Activated CD4-positive, alpha-beta T cell treated with anti-CD3 and anti-CD28 coated beads, Interleukin-2, amount 50 U/mL, for 4 hours (primary cell): Measurements from ENCODE around the gene PSENEN.

Experiments
- DNase-seq, 2 experiments: peaks; one replicate each; pipeline ENCODE4 v3.0.0-alpha.2; 2020

PSENEN gene, protein sequence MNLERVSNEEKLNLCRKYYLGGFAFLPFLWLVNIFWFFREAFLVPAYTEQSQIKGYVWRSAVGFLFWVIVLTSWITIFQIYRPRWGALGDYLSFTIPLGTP

DNA sequence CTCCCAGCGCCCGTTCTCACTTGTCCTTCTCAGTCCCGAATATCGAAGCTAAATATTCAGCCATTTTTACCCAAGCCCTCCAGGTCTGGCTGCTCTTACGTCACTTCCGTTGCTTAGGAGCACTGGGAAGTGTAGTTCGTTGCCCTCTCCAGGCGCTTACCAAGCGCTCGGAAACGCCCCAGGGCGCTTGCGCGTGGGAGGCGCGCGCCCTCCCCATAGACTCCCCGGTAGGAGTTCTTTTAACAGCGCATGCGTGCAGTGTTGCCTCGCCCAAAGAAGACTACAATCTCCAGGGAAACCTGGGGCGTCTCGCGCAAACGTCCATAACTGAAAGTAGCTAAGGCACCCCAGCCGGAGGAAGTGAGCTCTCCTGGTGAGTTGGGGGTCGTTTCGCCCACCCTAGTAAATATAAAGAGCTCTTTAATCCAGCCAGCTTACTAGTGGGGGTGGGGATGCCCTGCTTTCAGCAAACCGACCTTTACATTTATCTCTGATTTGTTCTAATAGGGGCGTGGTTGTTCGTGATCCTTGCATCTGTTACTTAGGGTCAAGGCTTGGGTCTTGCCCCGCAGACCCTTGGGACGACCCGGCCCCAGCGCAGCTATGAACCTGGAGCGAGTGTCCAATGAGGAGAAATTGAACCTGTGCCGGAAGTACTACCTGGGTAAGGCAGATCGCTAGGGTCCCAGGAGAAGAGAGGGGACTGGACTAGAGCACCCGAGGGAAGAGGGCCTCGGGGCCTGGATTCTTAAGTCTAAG lies at the start of gene PSENEN, which contains the start of gene U2AF1L4:
Gene PSENEN (plus strand): TSS at position 324 of the 759 bp plus-strand sequence. CDS start 280 bp downstream, at position 604.
Gene U2AF1L4 (minus strand): TSS at position 91 of the 759 bp plus-strand sequence. CDS start 27 bp downstream, at position 64.
- DNase-seq = peak; percentile 92 to 94

GRCh38 chr19:35695895-35696422 lies 49.5 kb upstream of the PSENEN start:
- DNase-seq = no peak

DNA sequence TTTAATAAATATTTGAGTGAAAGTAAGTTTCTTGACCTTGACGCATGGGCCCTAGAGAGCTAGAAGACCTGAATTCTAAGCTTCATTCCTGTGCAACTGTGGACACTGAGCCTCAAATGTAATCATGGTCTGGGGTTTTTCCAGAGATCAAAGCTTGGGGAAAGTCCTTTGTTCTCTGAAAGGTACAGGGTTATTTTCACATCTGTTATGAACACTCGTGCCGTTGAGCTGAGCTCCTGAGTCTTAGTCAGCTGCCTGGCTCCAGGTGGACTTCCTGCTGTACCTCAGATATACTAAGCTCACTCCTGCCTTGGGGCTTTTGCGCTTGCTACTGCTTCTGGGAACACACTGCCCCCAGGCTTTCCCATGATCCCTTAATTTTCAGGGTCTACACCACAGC lies 48.6 kb upstream of the PSENEN start:
- DNase-seq = no peak

DNA sequence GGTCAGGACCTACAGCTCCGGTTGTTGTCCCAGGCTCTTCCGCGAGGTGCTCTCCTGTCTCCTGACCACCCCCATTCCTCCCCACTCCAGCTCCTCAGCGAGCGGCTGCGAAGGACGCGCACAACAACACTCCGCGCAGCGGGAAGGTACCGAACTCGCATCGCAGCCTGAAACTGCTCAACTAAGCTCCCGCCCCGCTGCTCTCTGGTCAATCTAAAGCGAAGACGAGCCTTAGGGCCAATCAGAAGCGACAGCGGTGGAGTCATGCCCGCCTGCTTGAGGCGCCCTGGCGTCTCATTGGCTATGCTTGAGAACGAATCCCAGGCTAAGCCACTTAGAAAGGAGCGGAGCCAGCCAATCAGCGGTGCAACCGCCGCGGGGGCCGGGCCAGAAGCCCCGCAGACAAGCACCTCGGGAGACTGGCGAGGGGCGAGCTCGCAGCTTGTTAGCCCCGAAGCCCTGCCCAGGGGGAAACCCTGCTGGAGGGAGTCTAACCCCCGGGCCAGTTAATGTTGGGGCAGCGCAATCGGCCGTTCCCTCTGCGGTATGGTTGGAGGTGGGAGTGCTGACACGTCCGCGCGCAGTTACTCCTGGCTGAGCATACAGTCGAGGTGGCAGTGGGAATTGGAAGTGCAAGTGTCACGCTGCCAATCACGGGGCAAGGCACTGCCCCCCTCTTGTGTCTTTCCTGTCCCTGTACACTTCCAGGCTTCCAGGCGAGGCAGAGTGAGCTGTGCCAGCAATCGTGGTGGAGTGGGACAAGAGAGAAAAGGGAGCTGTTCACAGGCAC lies 43.0 kb upstream of the PSENEN start:
- DNase-seq = peak; percentile 89 to 91

DNA sequence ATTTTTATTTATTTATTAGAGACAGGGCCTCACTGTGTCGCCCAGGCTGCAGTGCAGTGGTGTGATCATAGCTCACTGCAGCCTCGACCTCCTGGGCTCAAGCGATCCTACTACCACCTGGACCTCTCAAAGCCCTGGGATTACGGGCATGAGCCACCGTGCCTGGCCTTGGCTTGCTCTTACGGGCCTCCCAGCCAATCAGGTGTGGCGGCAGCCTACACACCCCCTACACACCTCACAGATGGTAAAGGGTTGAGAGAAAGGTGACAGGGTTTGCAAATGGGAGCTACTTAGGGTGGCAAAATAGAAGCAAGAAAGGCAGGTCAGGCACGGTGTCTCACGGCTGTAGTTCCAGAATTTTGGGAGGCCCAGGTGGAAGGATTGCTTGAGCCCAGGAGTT lies 42.1 kb upstream of the PSENEN start:
- DNase-seq = no peak

DNA sequence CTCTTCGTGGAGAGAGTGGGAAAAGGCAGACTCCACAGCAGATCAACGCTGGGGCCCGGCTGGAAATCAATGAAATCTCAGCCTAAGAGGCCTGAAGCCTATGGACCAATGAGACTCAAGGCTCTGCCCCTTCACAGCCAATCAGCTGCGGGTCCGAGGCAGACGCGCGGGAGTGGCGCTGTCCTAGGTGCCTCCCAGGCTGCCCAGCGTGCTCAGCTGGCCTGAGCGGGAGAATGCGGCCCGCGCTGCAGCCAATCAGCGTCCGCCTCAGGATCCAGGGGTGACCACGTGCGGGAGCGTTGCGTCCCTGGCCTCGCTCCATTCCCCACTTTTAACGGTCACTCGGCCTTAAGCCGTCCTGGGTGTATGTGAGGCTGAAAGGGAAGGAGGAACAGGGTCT lies 41.2 kb upstream of the PSENEN start, which contains the start of gene ZBTB32:
Gene ZBTB32 (plus strand): TSS at position 341 of the 400 bp plus-strand sequence. CDS start 10,069 bp downstream, outside the sequence.
- no peak for DNase-seq

GRCh38 chr19:35708391-35708790 lies 37.1 kb upstream of the PSENEN start:
- DNase-seq = no peak

DNA sequence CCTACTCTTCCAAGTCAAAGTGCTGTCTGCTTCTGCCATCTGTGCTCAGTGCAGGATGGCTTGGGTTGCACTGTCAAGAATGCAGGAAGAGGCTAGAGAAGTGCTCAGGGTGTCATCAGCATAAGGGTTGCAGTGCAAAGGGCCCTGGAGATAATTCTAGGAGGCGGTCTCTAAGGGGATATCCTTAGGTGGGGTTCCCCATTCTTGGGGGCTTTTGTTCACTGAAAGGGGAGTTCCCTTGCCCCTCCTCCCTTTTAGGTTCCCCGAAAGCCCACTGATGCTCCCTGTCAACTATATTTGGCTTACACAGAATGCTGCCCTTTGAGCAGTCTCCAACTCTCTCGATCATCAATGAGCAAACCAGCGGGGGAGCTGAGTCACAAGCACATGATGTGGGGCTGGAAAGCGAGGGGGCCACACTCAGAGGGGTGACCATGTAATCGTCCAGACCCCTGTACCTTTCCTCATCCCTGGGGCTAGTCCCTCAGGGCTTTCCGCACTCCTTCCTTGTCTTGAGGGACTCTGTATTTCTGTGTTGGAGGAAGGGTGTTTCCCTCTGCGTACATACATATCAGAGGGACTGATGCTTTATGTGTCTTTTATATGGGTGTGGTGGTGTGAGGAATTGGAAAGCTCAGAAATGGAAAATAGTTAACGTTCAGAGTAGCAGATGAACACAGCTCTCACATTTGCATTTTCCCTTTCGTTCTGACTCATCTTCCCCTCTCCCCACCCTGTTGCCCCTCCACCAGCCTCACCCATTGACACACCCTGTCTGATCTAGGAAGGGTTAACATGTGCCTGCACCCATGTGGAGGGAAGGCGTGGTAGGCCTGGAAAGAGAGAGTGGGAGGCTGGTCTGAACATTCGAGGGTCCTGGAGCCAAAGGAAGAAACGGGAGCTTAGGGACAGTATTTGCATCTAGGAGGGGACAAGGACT lies 34.4 kb upstream of the PSENEN start:
- DNase-seq = peak; percentile 26 to 44

GRCh38 chr19:35712567-35713505 lies 32.6 kb upstream of the PSENEN start:
- DNase-seq = peak in 1 of 2 experiments; percentile 28

- no peak for DNase-seq
Observed at GRCh38 chr19:35713506-35713850, 32.0 kb upstream of the PSENEN start.

DNA sequence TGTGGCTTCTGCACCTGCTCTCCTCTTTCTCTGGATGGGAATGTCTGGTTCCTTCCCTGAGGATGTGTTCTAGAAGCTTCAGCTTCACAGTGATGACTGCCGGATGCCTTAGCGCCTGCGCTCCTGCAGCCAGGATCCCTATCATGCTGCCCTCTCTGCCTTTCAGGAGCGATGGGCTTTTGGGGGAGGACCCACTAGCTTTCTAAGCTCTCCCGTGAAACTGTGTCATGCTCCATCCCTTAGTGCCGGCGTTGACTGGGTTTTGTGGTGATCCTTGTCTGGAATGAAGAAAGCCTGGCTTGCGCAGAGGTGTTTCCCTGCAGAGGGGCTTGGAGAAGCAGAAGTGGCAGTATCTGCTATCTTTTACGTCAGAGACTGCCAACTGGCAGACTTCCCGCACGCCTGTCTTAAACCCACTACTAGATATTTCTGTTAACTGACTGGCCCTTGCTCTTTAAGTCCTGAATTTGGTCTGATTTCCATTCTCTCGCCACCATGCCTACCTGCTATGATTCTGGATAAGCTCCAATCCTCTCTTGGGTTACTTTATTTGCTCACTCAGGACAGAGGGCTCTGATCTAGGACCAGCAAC lies 31.5 kb upstream of the PSENEN start:
- DNase-seq = no peak

GRCh38 chr19:35714601-35715354 lies 30.7 kb upstream of the PSENEN start:
- no peak for DNase-seq

DNA sequence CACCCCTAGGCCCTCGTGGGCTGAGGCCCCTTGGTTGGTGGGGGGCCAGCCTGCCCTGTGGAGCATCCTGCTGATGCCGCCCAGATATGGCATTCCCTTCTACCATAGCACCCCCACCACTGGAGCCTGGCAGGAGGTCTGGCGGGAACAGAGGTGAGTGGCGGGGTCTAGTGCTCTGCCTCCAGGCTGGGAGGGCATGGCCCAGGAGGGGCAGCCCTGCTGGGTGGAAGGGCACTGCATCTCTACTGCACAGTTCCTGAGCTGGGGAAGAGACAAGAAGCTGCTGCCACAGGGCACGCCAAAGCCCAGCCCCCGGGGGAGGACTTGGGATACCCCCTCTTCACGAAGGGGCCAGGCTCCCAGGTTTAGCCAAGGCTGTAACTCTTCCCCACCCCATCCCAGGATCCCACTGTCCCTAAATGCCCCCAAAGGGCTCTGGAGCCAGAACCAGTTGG lies 30.1 kb upstream of the PSENEN start:
- no peak for DNase-seq

DNA sequence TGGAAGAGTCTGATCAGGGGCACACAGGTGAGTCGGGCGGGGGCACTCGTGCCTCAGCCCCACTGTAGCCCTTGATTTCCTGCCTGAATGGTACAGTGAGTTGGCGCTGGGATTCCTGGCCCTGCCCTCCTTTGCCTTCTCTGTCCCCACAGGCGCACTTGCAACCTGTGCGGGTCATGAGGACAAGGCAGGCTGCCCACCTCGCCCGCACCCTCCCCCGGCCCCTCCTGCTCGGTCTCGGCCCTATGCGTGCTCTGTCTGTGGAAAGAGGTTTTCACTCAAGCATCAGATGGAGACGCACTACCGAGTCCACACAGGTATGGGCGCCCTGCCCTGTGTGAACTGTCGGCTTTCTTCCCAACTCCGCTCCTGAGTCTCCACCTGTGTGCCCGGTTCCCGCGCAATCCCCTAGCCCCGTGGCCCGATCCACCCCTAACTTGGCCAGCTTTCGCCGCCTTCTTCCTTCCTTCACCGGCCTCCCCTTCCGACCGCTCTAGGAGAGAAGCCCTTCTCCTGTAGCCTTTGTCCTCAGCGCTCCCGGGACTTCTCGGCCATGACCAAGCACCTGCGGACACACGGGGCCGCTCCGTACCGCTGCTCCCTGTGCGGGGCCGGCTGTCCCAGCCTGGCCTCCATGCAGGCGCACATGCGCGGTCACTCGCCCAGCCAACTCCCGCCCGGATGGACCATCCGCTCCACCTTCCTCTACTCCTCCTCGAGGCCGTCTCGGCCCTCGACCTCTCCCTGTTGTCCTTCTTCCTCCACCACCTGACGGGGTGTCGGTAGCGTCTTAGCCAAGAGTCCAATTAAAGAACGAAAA lies 29.3 kb upstream of the PSENEN start:
- DNase-seq = no peak

GRCh38 chr19:35716801-35717664 lies 28.4 kb upstream of the PSENEN start:
- DNase-seq = peak; percentile 96 to 97

GRCh38 chr19:35717665-35718344 lies 27.6 kb upstream of the PSENEN start, which contains the start of gene KMT2B:
TSS of gene KMT2B (plus strand) at chr19:35718003. CDS start at chr19:35718019, 16 bp downstream.
- DNase-seq = peak in 1 of 2 experiments; percentile 48
